HG02642 (cell line): ENCODE results near the gene EHD1.

Source experiments
- ATAC-seq: cut with Tn5 transposase; IDR thresholded peaks from one replicate; pipeline ENCODE4 v1.9.1; 2021; ENCODE audit warnings: mild to moderate bottlenecking; ENCODE audit not compliant: unreplicated experiment, poor library complexity

EHD1 gene

GRCh38 chr11:64910451-64911093 lies 32.2 kb upstream of the EHD1 start:
- ATAC-seq: no peak

GRCh38 chr11:64909653-64910343 lies 31.4 kb upstream of the EHD1 start:
- no peak for ATAC-seq

DNA sequence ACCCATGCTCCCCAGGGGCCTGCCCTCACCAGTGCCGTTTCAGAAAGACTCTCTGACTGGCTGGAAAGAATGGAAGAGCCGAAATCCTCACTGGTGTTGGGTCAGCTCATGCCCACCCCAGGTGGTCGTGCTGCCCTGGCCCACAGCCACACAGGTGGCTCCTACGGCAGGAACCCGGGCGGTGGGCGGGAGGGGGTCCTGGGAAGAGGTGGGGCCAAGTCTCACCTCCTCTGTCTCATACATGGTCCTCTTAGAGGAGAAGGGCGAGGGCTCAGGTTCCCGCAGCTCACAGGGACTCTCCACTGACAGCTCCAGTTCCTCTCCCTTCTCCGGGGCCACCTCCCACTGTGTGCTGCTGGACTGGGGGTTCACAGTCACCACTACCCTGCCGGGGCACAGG lies 30.3 kb upstream of the EHD1 start:
- no peak for ATAC-seq

DNA sequence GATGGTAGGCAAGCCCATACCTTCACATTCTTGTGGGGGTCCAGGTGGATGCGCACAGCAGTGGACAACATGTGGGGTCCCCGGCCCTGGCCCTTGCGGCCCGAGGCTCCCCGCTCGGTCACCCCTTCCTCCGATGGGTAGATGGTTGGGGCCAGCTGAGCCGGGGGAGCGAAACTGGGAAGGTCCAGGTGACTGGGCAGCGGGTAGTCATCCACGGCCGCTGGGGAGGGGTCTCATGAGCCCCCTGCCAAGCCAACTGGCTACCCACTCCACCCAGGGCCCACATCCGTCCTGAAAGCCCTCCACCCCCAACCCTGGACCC lies 27.9 kb upstream of the EHD1 start:
- no peak for ATAC-seq

- no peak for ATAC-seq
Measured at GRCh38 chr11:64905516-64906313, 27.3 kb upstream of the EHD1 start.

- no peak for ATAC-seq
Measured at GRCh38 chr11:64903291-64903833, 24.9 kb upstream of the EHD1 start.

DNA sequence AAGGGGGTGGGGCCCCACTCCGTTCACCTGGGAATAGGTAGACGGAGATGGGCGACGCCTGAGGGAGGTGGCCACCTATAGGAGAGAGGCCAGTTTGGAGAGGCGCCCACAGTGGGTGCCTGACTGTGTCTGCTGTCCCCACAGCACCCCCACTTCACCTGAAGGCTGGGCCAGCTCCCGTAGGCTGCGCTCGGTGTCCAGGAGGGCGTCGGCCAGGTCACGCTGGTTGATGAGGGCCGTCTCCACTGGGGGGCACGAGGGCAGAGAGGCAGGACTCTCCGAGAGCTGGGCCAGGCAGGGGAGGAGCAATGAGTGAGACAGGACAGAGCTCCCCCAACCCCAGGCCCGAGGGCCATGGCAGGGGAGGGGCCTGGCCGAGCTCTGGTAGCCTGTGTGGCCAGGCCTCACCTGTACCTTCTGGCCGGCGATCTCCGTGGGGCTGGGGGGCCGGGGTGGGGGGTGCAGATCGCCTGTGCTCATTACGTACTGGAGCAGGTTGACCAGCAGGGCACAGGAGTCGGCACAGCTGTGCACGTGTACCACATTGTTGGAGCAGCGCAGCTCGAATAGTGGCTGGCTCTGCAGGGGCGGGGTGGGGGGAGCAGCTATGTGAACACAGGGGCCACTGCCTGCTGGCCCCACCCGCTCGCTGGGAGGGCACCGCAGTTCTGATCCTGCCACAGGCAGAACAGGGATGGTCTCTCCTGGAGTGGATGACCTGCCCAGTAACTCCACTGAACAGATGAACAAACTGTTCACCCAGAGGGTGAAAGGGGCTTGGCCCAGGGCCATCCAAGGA lies 23.9 kb upstream of the EHD1 start:
- ATAC-seq: no peak

DNA sequence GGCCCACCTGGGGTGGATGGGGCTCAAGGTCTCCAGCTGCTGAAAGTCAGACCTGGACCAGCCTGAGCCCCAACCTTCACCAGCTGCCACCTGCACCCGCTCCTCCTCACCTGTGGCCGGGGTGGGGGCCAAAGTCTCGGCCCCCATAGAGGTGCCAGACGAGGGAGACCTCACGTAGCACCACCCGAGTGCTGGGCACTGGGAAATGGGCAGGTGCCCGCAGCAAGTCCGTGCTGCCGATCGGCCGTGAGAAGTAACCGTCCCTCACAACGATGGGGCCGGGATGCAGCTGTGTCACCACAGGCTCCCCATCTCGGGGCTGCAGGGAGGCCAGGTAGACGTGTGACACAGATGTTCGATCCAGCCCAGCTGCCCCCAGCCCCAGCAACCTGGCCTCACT lies 22.4 kb upstream of the EHD1 start:
- ATAC-seq: no peak

- ATAC-seq: no peak
Measured at GRCh38 chr11:64900263-64900678, 21.9 kb upstream of the EHD1 start.

- ATAC-seq: no peak
Measured at GRCh38 chr11:64898541-64898940, 20.1 kb upstream of the EHD1 start.

DNA sequence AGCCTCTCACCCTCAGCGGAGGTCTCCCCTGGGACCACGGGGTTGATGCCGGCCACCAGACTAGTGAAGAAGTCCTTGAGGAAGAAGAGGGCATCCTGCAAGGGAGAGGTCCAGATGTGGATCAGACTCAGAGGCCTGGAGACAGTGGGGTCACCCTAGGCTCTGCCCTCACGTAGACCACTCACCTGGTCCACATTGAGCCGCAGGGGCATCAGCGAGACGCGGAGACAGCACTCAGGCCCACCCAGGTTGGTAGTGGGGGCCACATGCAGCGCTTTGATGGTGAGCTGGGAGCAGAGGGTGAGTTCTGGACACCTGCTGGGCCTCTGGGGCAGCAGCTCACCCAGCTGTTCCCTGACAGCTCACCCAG lies 19.6 kb upstream of the EHD1 start:
- no peak for ATAC-seq

- no peak for ATAC-seq
Measured at GRCh38 chr11:64897381-64898075, 19.1 kb upstream of the EHD1 start.

DNA sequence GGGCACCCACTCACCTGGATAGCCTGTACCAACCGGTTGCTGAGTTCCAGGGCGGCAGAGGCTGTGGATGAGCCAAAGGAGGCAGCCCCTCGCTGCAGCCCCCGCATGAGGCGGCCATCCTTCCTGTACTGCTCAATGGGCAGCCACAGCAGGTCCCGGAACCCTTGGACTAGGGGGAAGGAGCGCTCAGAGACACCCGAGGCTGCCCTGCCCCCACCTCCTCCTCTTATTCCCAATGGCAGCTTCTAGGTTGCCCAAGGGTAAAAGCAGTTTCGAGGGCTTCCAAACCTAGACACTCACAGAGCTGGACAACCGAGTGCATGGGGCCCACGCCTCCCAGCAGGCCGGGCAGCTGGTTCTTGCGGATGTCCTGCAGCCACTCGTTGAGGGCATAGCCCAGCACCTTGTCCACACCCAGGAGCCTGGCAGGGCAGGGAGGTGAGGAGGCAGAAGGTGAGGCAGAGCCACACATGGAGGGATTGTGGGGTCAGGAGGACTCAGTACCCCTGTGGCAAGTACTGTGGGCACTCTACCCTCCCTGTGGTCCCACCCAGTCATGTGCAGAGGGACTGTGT lies 18.1 kb upstream of the EHD1 start:
- ATAC-seq: no peak

DNA sequence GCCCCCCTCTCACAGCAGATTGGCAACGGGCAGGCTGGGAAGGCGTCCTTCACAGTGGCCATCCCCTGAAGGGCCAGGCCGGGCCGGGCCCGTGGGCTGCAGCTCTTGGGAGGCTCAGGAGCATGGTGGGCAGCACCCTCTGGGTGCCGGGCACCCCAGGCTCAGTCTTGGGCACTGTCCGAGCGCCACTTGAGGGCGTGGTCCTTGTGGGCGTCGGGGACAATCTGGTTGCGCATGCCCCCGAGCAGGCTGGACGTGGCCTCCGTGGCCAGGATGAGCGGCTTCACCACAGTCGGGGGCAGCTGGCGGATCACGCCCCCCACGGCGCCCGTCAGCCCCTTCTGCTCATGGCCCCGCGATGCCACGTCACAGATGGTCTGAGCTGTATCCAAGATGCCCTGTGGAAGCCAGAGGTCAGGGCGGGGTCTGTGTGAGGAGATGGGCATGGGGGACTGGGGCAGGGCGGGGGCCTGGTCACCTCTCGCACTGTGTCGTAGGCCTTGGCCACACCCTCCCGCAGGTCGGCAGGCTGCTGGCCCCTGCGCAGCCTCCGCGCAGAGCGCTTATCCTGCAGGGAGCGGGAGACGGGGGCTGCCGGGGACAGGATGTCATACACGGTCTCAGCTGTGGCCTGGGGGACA lies 16.5 kb upstream of the EHD1 start:
- no peak for ATAC-seq

DNA sequence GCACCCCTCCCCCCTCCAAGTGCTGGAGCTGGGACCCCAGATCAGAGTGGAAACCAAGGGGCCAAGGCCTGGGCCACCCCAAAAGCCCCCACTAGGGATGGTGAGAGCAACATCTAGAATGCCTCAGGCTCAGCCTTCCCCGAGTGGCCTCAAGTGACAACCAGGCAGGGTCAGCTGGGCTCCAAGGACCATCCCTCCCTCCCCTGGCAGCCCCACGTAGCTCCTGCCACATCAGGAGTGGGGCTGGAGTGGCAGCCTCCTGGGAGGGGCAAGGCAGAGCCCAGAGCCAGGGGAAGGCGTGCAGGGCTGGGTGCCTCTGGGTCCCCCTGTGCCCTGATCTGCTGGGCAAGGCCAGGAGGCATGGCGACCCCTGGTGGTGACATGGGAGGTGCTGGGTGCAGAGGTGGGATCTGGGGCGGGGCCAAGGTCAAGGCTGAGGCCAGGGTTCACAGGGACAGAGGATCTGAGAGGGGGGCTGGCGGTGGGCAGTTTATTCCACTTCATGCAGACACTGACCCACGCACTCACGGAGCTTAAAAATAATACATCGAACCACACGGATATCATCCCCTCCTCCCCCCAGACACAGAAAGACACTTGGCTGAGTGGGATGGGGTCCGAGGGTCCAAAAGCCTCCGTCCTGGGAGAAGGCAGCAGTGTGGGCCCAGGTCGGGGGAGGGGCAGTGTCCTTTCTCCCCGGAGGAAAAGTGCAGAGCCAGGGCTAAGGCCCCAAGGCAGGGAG lies 15.8 kb upstream of the EHD1 start:
- ATAC-seq: peak; percentile 51

GRCh38 chr11:64893194-64894069 lies 15.0 kb upstream of the EHD1 start:
- ATAC-seq: no peak

DNA sequence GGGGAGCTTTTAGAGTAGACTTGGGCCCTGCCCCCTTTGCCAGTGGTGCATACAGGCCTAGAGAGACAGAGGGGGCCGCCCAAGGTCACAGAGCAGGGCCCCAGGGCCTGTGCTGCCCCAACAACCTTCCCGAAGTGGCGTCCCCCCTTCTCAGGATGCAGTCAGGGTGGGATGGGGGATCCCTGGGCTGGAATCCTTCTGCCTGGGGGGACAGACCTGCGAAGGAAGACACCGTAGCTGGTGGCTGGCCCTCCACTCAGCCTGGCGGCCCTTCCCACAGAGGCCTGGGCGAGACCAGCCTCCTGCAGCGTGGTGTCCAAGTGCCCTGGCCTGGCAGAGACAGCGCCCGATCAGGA lies 14.4 kb upstream of the EHD1 start:
- ATAC-seq: no peak

- no peak for ATAC-seq
Measured at GRCh38 chr11:64892411-64892831, 14.0 kb upstream of the EHD1 start.
